SK-N-SH treated with all-trans-retinoic acid at 6 μM for 48 hours (cell line): ENCODE measurements around the gene DPYSL5.

ENCODE experiments used
- ATAC-seq: fragments of 200-7000 bp; cut with Tn5 transposase; 3 replicates; pipeline ENCODE4 v1.9.1; 2020; ENCODE audit warnings: mild to moderate bottlenecking, moderate library complexity
- ARNTL ChIP-seq: fragments of 450-650 bp; formaldehyde crosslinking; IDR thresholded peaks from 2 replicates; pipeline ENCODE4 v1.5.0; 2020; ENCODE audit warnings: low read depth, mild to moderate bottlenecking, moderate library complexity, borderline replicate concordance
- BACH2 ChIP-seq: fragments of 250-450 bp; sonication (Bioruptor Pico); IDR thresholded peaks from 2 replicates; pipeline ENCODE4 v1.9.0; 2021; ENCODE audit warnings: mild to moderate bottlenecking, borderline replicate concordance
- CSDC2 ChIP-seq: fragments of 250-450 bp; sonication (Bioruptor Pico); IDR thresholded peaks from 2 replicates; pipeline ENCODE4 v1.5.0; 2020; ENCODE audit warnings: mild to moderate bottlenecking, moderate library complexity
- CSRNP3 ChIP-seq: fragments of 250-450 bp; sonication (Bioruptor Pico); IDR thresholded peaks from 2 replicates; pipeline ENCODE4 v1.5.1; 2021; ENCODE audit warnings: mild to moderate bottlenecking, moderate library complexity
- ESRRG ChIP-seq: fragments of 250-450 bp; sonication (Bioruptor Pico); IDR thresholded peaks from 2 replicates; pipeline ENCODE4 v1.6.1; 2021; ENCODE audit warnings: mild to moderate bottlenecking
- GLIS3 ChIP-seq: fragments of 250-450 bp; sonication (Bioruptor Pico); IDR thresholded peaks from 2 replicates; pipeline ENCODE4 v1.5.0; 2020; ENCODE audit warnings: mild to moderate bottlenecking, moderate library complexity
- ISL1 ChIP-seq: fragments of 250-450 bp; sonication (Bioruptor Pico); IDR thresholded peaks from 2 replicates; pipeline ENCODE4 v2.1.2; 2022; ENCODE audit warnings: mild to moderate bottlenecking, moderate library complexity
- OSR1 ChIP-seq: fragments of 250-450 bp; sonication (Bioruptor Pico); IDR thresholded peaks from 2 replicates; pipeline ENCODE4 v1.8.0; 2022; ENCODE audit warnings: moderate library complexity, mild to moderate bottlenecking, inconsistent platforms
- PATZ1 ChIP-seq: fragments of 250-450 bp; sonication (Bioruptor Pico); IDR thresholded peaks from 2 replicates; pipeline ENCODE4 v1.8.0; 2020; ENCODE audit warnings: mild to moderate bottlenecking, moderate library complexity, borderline replicate concordance
- POU6F1 ChIP-seq: fragments of 250-450 bp; sonication (Bioruptor Pico); IDR thresholded peaks from 2 replicates; pipeline ENCODE4 v1.8.0; 2021; ENCODE audit warnings: low read depth, mild to moderate bottlenecking, moderate library complexity, borderline replicate concordance
- PPARA ChIP-seq: fragments of 250-450 bp; sonication (Bioruptor Pico); IDR thresholded peaks from 2 replicates; pipeline ENCODE4 v1.5.0; 2020; ENCODE audit warnings: mild to moderate bottlenecking, borderline replicate concordance
- SNAI2 ChIP-seq: fragments of 250-450 bp; sonication (Bioruptor Pico); IDR thresholded peaks from 2 replicates; pipeline ENCODE4 v1.5.0; 2020; ENCODE audit warnings: mild to moderate bottlenecking, moderate library complexity
- TCF4 ChIP-seq: fragments of 250-450 bp; sonication (Bioruptor Pico); IDR thresholded peaks from 2 replicates; pipeline ENCODE4 v1.8.0; 2021; ENCODE audit warnings: mild to moderate bottlenecking, moderate library complexity, borderline replicate concordance
- TOX ChIP-seq: fragments of 250-450 bp; sonication (Bioruptor Pico); IDR thresholded peaks from 2 replicates; pipeline ENCODE4 v1.8.0; 2021; ENCODE audit warnings: mild to moderate bottlenecking, moderate library complexity, borderline replicate concordance
- TSHZ2 ChIP-seq: fragments of 250-450 bp; sonication (Bioruptor Pico); IDR thresholded peaks from 2 replicates; pipeline ENCODE4 v1.5.0; 2020; ENCODE audit warnings: mild to moderate bottlenecking, moderate library complexity
- ZC3H10 ChIP-seq: fragments of 250-450 bp; sonication (Bioruptor Pico); IDR thresholded peaks from 2 replicates; pipeline ENCODE4 v1.5.1; 2021; ENCODE audit warnings: mild to moderate bottlenecking, moderate library complexity
- ZFP3 ChIP-seq: fragments of 250-450 bp; sonication (Bioruptor Pico); IDR thresholded peaks from 2 replicates; pipeline ENCODE4 v1.5.0; 2020; ENCODE audit warnings: mild to moderate bottlenecking, moderate library complexity
- ZNF565 ChIP-seq: fragments of 450-650 bp; formaldehyde crosslinking; conservative IDR thresholded peaks from 2 replicates; pipeline ENCODE4 v1.5.0; 2020; ENCODE audit warnings: low read depth, mild to moderate bottlenecking, moderate library complexity
- ZNF70 ChIP-seq: fragments of 450-650 bp; formaldehyde crosslinking; IDR thresholded peaks from 2 replicates; pipeline ENCODE4 v1.5.0; 2020; ENCODE audit warnings: mild to moderate bottlenecking, moderate library complexity
- ZNF8 ChIP-seq: fragments of 450-650 bp; formaldehyde crosslinking; IDR thresholded peaks from 2 replicates; pipeline ENCODE4 v1.5.0; 2020; ENCODE audit warnings: mild to moderate bottlenecking, moderate library complexity

Gene DPYSL5

GRCh38 chr2:26938399-26939118 is 90.6 kb downstream of the DPYSL5 start:
- ATAC-seq, result no peak

GRCh38 chr2:26940001-26940400 is 92.1 kb downstream of the DPYSL5 start:
- no peak for TF ChIP-seq TSHZ2 (CRISPR knock-in tag)
- no peak for TF ChIP-seq ZNF70 (CRISPR knock-in tag)
- no peak for TF ChIP-seq GLIS3 (CRISPR knock-in tag)
- no peak for TF ChIP-seq TCF4
- TF ChIP-seq ISL1 (CRISPR knock-in tag), result no peak
- no peak for TF ChIP-seq POU6F1 (CRISPR knock-in tag)
- ATAC-seq, result no peak

More at GRCh38 chr2:26938399-26939118, 90.6 kb downstream of the DPYSL5 start:
- TF ChIP-seq CSRNP3 (no peak), GLIS3 (CRISPR knock-in tag) (no peak), TOX (no peak), POU6F1 (CRISPR knock-in tag) (no peak), CSDC2 (CRISPR knock-in tag) (no peak), TCF4 (no peak), ISL1 (CRISPR knock-in tag) (no peak), ESRRG (CRISPR knock-in tag) (no peak), ARNTL (CRISPR knock-in tag) (no peak), PATZ1 (CRISPR knock-in tag) (no peak), SNAI2 (CRISPR knock-in tag) (no peak), ZC3H10 (CRISPR knock-in tag) (no peak)

GRCh38 chr2:26941486-26941885 is 93.6 kb downstream of the DPYSL5 start:
- no peak for ATAC-seq
- TF ChIP-seq GLIS3 (CRISPR knock-in tag) (no peak), ZNF70 (CRISPR knock-in tag) (no peak), ZC3H10 (CRISPR knock-in tag) (no peak), TOX (no peak), OSR1 (CRISPR knock-in tag) (no peak), ZFP3 (no peak), ZNF8 (CRISPR knock-in tag) (no peak), TSHZ2 (CRISPR knock-in tag) (no peak), CSRNP3 (no peak), PPARA (CRISPR knock-in tag) (no peak), ZNF565 (CRISPR knock-in tag) (no peak), POU6F1 (CRISPR knock-in tag) (no peak), BACH2 (CRISPR knock-in tag) (no peak), TCF4 (no peak), SNAI2 (CRISPR knock-in tag) (no peak), ESRRG (CRISPR knock-in tag) (no peak), ISL1 (CRISPR knock-in tag) (no peak)
